ENCODE measurements around the gene TAF5L. TPM values are rescaled to one million over a fixed set of nuclear protein-coding genes. Genes with fewer than 3 reads are reported as not detected.

Gene TAF5L
- total and polyA plus RNA-seq, 2 of the 13 experiments (the other 11 are each of a cell fraction or from before 2014, with no cell fraction given) = 10.8 to 18.2 TPM

DNA sequence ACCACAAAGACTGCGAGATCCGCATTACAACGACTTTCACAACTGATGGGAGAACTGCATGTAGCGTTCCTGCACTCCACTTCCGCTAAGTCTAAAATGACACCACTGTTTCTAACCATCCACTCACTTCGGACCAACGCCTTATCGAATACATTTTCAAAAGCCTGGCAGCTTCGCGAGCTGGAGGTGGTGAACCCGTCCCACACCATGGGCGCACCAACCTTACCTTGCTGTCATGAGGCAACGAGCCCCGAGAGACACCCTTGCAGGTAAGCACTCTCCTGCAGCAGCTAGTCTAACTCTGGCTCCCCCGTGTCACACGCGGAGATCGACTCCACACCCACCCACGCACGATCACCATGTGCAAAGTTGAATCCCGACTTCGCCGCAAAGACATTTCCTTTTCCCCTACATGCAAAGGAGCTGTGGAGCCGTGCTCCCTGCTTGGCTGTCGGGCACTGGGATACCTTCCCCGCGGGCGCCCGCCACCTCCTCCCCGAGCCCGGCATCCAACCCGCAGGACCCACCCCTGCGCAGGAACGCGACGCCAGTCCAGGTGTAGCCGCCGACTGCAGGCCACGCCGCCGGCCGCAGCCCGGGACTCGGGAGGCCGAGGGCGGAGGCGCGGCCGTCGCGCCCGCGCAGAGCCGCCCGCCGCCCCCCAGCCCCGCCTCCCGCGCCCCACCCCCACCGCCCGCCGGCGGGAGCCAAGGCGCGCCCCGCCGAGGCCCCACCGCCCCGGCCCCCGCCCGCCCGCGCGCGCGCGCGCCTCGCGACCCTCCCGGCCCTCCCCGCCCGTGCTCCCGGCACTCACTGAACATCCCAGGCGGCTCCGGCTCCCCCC is 629 bp downstream of the TAF5L start (continued):
- no peak for TF ChIP-seq SRF (IDR thresholded peaks at IDR 0.05; ENCODE audit: low read depth, low read length)
- no peak for TF ChIP-seq ATF2 (CRISPR knock-in tag; IDR thresholded peaks at IDR 0.05)
- TF ChIP-seq ZNF614 (CRISPR knock-in tag; IDR thresholded peaks at IDR 0.05; ENCODE audit: borderline replicate concordance) = no peak
- TF ChIP-seq MAZ (IDR thresholded peaks at IDR 0.05; ENCODE audit: borderline replicate concordance, low read depth, low read length) = no peak
- no peak for TF ChIP-seq MAZ (CRISPR knock-in tag; IDR thresholded peaks at IDR 0.05; ENCODE audit: low read depth)
- TF ChIP-seq, protein P1, sequence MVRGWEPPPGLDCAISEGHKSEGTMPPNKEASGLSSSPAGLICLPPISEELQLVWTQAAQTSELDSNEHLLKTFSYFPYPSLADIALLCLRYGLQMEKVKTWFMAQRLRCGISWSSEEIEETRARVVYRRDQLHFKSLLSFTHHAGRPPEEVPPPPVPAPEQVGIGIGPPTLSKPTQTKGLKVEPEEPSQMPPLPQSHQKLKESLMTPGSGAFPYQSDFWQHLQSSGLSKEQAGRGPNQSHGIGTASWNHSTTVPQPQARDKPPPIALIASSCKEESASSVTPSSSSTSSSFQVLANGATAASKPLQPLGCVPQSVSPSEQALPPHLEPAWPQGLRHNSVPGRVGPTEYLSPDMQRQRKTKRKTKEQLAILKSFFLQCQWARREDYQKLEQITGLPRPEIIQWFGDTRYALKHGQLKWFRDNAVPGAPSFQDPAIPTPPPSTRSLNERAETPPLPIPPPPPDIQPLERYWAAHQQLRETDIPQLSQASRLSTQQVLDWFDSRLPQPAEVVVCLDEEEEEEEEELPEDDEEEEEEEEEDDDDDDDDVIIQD (CRISPR knock-in tag; IDR thresholded peaks at IDR 0.05; ENCODE audit: low read depth) = no peak
- TF ChIP-seq ARNT2 (CRISPR knock-in tag; IDR thresholded peaks at IDR 0.05; ENCODE audit: low read depth) = no peak
- TF ChIP-seq CHCHD3 (CRISPR knock-in tag; IDR thresholded peaks at IDR 0.05) = no peak
- no peak for TF ChIP-seq TOE1 (CRISPR knock-in tag; IDR thresholded peaks at IDR 0.05)
- no peak for TF ChIP-seq TBP (CRISPR knock-in tag; IDR thresholded peaks at IDR 0.05)
- TF ChIP-seq MYC (CRISPR knock-in tag; IDR thresholded peaks at IDR 0.05; ENCODE audit: borderline replicate concordance) = no peak
- no peak for TF ChIP-seq GABPA (IDR thresholded peaks at IDR 0.05; ENCODE audit: low read depth, low read length)
- no peak for TF ChIP-seq GABPA (CRISPR knock-in tag; IDR thresholded peaks at IDR 0.05; ENCODE audit: low read depth)
- TF ChIP-seq ZNF441 (CRISPR knock-in tag; IDR thresholded peaks at IDR 0.05; ENCODE audit: borderline replicate concordance) = 0 out of 2 replicates have a peak, but pooled peaks have one; percentile 3
- no peak for TF ChIP-seq NR2F1 (CRISPR knock-in tag; IDR thresholded peaks at IDR 0.05)
- no peak for TF ChIP-seq ZNF142 (CRISPR knock-in tag; IDR thresholded peaks at IDR 0.05)
- no peak for TF ChIP-seq ZNF678 (CRISPR knock-in tag; IDR thresholded peaks at IDR 0.05)
- no peak for TF ChIP-seq RXRB (CRISPR knock-in tag; IDR thresholded peaks at IDR 0.05; ENCODE audit: borderline replicate concordance)
- TF ChIP-seq ARHGAP35 (CRISPR knock-in tag; IDR thresholded peaks at IDR 0.05; ENCODE audit: borderline replicate concordance) = no peak
- TF ChIP-seq ZSCAN30 (CRISPR knock-in tag; IDR thresholded peaks at IDR 0.05) = no peak
- TF ChIP-seq SNAI1 (CRISPR knock-in tag; IDR thresholded peaks at IDR 0.05; ENCODE audit: borderline replicate concordance) = no peak
- no peak for TF ChIP-seq ZNF749 (CRISPR knock-in tag; IDR thresholded peaks at IDR 0.05; ENCODE audit: borderline replicate concordance)
